Left ventricle myocardium inferior (tissue), 1 donor: ENCODE measurements around the gene CRYBG1. TPM values are rescaled to one million over a fixed set of nuclear protein-coding genes. Genes with fewer than 3 reads are reported as not detected.

Experiments used
- DNase-seq: peaks from one replicate; pipeline ENCODE4 v3.0.0-alpha.2; 2020
- H3K27ac ChIP-seq: fragments of 200-600 bp; replicated peaks from 2 replicates; pipeline ENCODE4 v1.8.0; 2021
- H3K27me3 ChIP-seq: fragments of 200-600 bp; 2 replicates; pipeline ENCODE4 v1.8.0; 2021; ENCODE audit warnings: low read depth
- H3K36me3 ChIP-seq: fragments of 200-600 bp; 2 replicates; pipeline ENCODE4 v1.8.0; 2021
- H3K4me1 ChIP-seq: fragments of 200-600 bp; 2 replicates; pipeline ENCODE4 v1.8.0; 2021
- H3K4me3 ChIP-seq: fragments of 200-600 bp; 2 replicates; pipeline ENCODE4 v1.8.0; 2021; ENCODE audit warnings: mild to moderate bottlenecking, moderate library complexity
- H3K9me3 ChIP-seq: fragments of 200-600 bp; replicated peaks from 2 replicates; pipeline ENCODE4 v1.8.0; 2021
- intact Hi-C: fragments of 100-400 bp; cut with micrococcal nuclease; formaldehyde crosslinking; loops from one replicate; pipeline ENCODE4 v1.11.0; 2022
- total RNA-seq: library from RNA; stranded (reverse); fragmentation: NEBNext Ultra II Directional; extraction: Animal tissue kit (Norgen Biotek cat#: 25700); gene quantifications from one replicate; pipeline ENCODE4 v1.2.1, GENCODE V29; 2021
- TF ChIP-seq, protein P1 (sequence below): fragments of 200-600 bp; IDR thresholded peaks from 2 replicates; pipeline ENCODE4 v1.8.0; 2021; ENCODE audit warnings: antibody characterized with exemption, mild to moderate bottlenecking, borderline replicate concordance
- donor health status: DM: no; HTN: yes; CAD: no; lungs with severe emphysema.

CRYBG1 gene
- total RNA-seq, 1 donor from 2014 or later, result 1.3 TPM

DNA sequence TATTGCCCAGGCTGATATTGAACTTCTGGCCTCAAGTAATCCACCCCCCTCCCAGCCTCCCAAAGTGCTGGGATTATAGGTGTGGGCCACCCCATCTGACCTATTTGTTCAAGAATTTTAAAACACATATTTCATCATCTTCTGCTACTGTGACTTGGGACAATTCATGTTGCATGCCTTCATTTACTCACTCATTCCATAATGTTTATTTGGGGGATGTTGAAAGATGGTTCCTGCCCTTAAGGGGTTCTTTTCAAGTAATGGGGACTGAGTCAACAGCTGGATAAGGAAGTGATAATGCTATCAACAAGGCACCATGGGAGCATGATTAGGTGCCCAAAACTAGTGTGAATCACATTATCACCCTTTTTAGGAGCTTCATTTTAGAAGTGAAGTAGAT lies 62.0 kb downstream of the CRYBG1 start:
- H3K27me3 ChIP-seq, result peaks cover 36% of the 10 kb centered on the region
- no peak overlapping the region for H3K27ac ChIP-seq
- H3K4me3 ChIP-seq, result no peak overlapping the region
- TF ChIP-seq, protein P1, sequence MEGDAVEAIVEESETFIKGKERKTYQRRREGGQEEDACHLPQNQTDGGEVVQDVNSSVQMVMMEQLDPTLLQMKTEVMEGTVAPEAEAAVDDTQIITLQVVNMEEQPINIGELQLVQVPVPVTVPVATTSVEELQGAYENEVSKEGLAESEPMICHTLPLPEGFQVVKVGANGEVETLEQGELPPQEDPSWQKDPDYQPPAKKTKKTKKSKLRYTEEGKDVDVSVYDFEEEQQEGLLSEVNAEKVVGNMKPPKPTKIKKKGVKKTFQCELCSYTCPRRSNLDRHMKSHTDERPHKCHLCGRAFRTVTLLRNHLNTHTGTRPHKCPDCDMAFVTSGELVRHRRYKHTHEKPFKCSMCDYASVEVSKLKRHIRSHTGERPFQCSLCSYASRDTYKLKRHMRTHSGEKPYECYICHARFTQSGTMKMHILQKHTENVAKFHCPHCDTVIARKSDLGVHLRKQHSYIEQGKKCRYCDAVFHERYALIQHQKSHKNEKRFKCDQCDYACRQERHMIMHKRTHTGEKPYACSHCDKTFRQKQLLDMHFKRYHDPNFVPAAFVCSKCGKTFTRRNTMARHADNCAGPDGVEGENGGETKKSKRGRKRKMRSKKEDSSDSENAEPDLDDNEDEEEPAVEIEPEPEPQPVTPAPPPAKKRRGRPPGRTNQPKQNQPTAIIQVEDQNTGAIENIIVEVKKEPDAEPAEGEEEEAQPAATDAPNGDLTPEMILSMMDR, result no peak
- DNase-seq, result no peak
- H3K36me3 ChIP-seq, result no peaks in the 10 kb centered on the region
- no peaks in the 10 kb centered on the region for H3K4me1 ChIP-seq
- no peaks in the 10 kb centered on the region for H3K9me3 ChIP-seq
- intact Hi-C loops, result no loop called here

DNA sequence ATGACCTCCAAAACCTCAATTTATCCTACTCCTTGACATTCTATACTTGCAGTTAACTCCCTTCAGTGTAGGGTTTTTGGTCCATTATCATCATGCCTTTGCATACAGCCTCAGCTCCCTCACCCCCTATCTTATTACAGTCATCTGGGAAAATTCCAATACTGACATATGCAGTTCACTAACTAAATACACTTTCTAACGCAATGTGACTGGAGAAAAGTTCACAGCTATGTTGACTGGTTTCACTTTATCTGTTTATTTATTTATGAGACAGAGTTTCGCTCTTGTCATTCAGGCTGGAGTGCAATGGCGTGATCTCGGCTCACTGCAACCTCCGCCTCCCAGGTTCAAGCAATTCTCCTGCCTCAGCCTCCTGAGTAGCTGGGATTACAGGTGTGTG lies 64.9 kb downstream of the CRYBG1 start:
- no peaks in the 10 kb centered on the region for H3K9me3 ChIP-seq
- no peaks in the 10 kb centered on the region for H3K4me1 ChIP-seq
- H3K27me3 ChIP-seq, result peaks cover 25% of the 10 kb centered on the region
- H3K4me3 ChIP-seq, result no peak overlapping the region
- TF ChIP-seq, protein P1, result no peak
- H3K27ac ChIP-seq, result no peak overlapping the region
- DNase-seq, result no peak
- intact Hi-C loops, result no loop called here
- no peaks in the 10 kb centered on the region for H3K36me3 ChIP-seq

DNA sequence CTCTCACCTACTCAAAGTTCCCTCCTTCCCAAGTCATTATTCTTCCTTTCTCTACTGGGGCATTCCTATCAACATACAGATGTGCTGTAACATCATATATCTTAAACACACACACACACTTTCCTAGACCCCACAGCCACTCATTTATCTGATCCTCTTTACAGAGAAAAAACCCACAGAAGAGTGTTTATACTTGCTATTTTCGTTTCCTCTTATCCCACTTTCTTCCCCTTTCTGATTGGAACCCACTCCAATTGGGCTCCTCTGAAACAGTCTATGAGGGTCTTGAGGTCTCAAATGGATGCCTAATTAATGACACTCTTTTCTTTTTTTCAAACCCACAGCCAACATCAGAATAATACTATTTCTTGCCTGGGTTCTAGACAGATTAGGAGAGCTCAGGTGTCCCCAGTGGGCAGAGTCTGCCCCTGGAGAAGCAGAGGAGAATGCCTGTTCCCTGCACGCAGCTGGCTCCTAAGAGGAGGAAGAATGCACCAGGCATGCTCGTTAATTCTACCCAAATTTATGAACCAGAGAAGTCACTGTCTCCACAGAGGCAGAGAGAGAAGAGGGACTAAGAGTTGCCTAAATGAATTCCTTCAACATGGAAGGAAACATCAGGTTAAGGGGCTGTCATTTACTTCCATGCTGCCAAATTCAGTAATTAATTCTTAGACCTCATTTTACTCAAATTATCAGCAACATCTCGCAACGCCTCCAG lies 65.9 kb downstream of the CRYBG1 start:
- peaks cover 30% of the 10 kb centered on the region for H3K27me3 ChIP-seq
- DNase-seq, result no peak
- intact Hi-C loops, result no loop called here
- no peaks in the 10 kb centered on the region for H3K4me1 ChIP-seq
- no peaks in the 10 kb centered on the region for H3K9me3 ChIP-seq
- TF ChIP-seq, protein P1, result no peak
- H3K27ac ChIP-seq, result no peak overlapping the region
- H3K4me3 ChIP-seq, result no peak overlapping the region
- no peaks in the 10 kb centered on the region for H3K36me3 ChIP-seq

DNA sequence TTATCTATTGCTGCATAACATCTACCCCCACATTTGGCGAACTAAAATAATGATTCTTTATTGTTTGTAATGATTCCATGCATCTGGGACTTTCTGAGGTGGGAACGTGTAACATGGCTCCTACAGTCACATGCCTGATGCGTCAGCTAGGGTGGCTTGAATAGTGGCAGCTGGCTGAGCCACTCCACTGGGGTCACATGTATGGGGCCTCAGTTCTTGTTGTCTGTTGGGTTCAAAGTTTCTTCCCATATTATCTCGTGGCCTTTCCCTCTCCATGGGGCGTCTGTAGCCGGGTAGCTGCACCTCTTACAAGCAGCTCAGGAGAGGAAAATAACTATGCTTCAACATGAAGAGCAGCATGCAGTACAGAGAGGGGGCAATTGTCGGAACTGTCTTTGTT lies 69.9 kb downstream of the CRYBG1 start:
- intact Hi-C loops, result no loop called here
- H3K27me3 ChIP-seq, result peaks cover 26% of the 10 kb centered on the region
- no peak for DNase-seq
- H3K9me3 ChIP-seq, result no peaks in the 10 kb centered on the region
- H3K36me3 ChIP-seq, result no peaks in the 10 kb centered on the region
- TF ChIP-seq, protein P1, result no peak
- H3K4me3 ChIP-seq, result no peak overlapping the region
- H3K4me1 ChIP-seq, result no peaks in the 10 kb centered on the region
- H3K27ac ChIP-seq, result no peak overlapping the region

DNA sequence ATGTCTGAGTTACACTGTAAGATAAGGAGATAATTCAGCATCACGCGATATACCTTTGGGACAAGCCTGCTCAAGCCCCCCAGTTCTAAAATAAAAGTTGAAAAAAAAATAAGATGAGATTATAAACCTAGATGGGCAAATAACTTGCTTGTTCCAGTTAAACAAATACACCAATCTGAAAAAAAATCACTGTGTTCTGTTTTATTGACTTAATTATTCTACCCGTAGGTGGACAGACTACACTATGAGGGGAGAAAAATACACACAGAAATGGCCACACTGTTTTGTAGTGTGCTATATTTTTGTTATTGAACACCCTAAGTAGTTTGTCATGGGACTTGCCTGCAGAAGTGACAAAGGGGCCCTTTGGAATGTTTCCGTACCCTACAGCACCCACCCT lies 70.9 kb downstream of the CRYBG1 start:
- Histone ChIP-seq H3K4me3 (no peak overlapping the region), H3K4me1 (no peaks in the 10 kb centered on the region), H3K36me3 (no peaks in the 10 kb centered on the region), H3K27me3 (peaks cover 18% of the 10 kb centered on the region), H3K27ac (no peak overlapping the region), H3K9me3 (no peaks in the 10 kb centered on the region)
- no peak for DNase-seq
- TF ChIP-seq, protein P1, result no peak
- intact Hi-C loops, result no loop called here
